Suppressor macrophage (primary cell): ENCODE results near the gene FAM83E.

Source experiments
- DNase-seq, 4 experiments: peaks; one replicate each; pipeline ENCODE4 v3.0.0-alpha.2; 2020 to 2022

FAM83E gene

DNA sequence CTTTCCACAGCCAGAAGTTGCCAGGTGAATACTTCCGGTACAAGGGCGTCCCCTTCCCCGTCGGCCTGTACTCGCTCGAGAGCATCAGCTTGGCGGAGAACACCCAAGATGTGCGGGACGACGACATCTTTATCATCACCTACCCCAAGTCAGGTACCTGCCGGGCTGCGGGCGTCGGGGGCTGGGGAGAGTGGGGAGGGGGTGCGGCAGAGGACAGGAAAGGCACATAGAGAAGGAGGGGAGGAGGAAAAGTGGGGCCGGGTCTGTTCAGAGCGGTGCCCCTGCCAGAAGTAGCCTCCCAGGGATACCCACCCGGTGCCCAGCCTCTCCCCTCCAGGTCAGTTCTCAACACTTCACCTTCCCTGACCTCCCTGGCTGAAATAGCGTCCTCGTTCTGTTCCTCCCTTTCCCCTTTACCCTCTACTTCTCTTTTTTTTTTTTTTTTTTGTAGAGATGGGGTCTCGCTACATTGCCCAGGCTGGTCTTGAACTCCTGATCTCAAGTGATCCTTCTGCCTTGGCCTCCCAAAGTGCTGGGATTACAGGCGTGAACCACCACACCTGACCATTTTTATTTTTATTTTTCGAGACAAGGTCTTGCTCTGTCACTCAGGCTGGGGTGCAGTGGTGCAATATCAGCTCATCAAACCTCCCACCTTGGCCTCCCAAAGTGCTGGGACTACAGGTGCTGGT, 38.8 kb downstream of the FAM83E start:
- no peak for DNase-seq

DNA sequence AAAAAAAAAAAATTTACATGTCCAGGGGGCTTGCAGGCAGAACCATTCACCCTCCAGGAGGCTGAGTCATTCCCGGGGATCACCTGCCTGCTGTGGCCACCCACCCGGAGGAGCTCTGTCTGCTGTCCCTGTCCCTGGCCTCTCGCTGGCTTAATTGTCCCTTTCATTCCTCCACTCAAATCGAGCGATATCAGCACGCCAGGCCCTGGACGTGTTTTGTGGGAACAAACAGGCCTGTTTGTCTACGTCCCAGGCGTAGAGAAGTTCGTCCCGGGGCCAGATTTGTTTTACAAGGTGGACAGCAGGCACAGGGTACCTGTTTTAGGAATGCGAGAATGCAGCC, 41.7 kb downstream of the FAM83E start:
- DNase-seq: no peak

DNA sequence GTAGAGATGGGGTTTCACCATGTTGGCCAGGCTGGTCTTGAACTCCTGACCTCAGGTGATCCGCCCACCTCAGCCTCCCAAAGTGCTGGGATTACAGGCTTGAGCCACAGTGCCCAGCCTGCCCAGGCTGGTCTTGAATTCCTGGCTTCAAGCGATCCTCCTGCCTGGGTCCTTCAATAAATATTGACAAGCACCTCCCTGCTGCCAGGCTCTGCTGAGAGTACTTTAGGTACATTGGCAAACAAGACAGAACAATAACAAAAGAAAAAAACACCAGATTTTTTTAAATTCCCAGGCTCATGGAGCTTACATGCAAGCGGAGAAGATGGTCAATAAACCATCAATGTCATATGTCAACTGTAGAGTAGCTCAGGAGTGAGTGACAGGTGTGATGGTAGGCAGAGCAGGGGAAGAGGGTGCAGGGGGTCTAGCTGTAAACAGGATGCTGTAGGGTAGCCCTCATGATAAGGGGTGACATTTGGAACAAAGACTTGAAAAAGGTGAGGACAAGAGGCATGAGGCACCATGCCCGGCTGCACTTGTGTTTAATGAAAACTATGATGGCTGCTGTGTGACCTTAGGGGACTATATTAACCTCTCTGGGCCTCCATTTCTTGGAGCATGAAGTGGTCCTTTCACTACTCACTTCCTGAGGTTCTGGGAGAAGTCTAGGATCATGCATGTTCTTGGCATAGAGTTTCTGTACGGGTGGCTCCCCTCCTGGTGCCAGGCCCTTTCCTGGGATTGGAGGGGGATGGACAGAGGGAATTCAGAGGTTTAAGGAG, 43.3 kb downstream of the FAM83E start:
- no peak for DNase-seq

DNA sequence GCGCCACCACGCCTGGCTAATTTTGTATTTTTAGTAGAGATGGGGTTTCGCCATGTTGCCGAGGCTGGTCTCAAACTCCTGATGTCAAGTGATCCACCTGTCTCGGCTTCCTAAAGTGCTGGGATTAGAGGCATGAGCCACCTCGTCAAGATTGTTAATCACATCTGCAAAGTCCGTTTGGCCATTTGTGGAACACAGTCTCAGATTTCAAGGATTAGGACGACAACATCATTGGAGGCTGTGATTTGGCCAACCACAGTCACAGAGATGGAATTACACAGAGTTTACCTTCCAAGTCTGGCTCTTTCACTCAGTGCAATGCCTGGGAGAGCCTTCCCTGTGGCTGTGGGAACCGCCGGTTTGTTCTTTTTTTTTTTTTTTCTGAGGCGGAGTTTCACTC, 45.1 kb downstream of the FAM83E start:
- DNase-seq: no peak

DNA sequence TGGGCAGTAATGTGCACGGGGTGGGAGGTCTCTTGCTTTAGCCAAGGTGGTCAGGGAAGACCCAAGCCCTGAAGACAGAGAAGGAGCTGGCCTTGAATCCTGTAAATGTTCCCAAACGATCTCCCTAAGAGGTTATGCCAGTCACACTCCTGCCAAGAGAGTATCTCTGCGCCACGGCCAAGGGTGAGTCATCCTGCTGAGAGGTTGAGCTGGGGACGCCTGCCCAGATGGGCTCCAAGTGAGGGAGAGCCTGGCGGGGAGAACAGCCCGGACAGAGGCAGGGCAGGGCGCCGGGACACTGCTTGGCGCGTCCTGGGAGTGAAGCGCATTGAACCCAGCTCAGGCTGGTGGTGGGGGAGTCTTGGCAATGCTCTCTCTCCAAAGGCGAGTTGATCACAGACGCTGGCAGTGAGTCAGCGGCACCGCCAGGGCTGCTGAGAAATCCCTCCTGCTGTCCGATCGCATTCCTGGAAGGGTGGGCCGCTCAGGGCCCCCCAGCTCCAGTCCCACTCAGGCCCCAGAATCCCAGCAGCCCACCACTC, 46.5 kb downstream of the FAM83E start:
- peak in 3 of 4 experiments; percentile 15 to 44 (median 25) for DNase-seq

DNA sequence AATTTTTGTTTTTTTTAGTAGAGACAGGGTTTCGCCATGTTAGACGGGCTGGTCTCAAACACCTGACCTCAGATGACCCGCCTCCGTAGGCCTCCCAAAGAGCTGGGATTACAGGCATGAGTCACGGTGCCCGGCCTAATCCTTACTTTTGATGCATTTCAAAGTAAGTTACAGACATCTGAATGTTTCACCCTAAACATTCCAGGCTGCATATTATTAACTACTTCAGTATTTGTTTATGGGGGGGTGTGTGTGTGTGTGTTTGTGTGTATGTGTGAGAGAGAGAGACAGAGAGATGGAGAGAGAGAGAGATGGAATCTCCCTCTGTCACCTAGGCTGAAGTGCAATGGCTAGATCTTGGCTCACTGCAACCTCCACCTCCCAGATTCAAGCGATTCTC, 49.8 kb downstream of the FAM83E start:
- DNase-seq: no peak
